GM23338 (cell line): Measurements from ENCODE around the gene SFXN1. TPM values are rescaled to one million over a fixed set of nuclear protein-coding genes. Genes with fewer than 3 reads are reported as not detected.

Experiments used
- ATAC-seq: fragments of 200-7000 bp; cut with Tn5 transposase; 3 replicates; pipeline ENCODE4 v1.9.1; 2020
- DNase-seq: peaks from one replicate; pipeline ENCODE4 v3.0.0-alpha.2; 2015; ENCODE audit warnings: low spot score
- H2AFZ ChIP-seq: fragments of 200-600 bp; sonication (generic); 2 replicates; pipeline ENCODE4 v1.8.0; 2016; ENCODE audit warnings: antibody characterized with exemption, mild to moderate bottlenecking, moderate library complexity
- H3F3A ChIP-seq: fragments of 200-600 bp; sonication (generic); replicated peaks from 2 replicates; pipeline ENCODE4 v1.8.0; 2017; ENCODE audit warnings: antibody characterized with exemption, mixed run types, low read depth
- H3K27ac ChIP-seq: fragments of 200-600 bp; sonication (generic); 2 replicates; pipeline ENCODE4 v1.6.1; 2016; ENCODE audit warnings: low read depth
- H3K27me3 ChIP-seq: fragments of 200-600 bp; sonication (generic); 2 replicates; pipeline ENCODE4 v1.8.0; 2016; ENCODE audit warnings: mild to moderate bottlenecking, mixed run types, moderate library complexity; ENCODE audit not compliant: insufficient read depth
- H3K36me3 ChIP-seq: fragments of 200-600 bp; sonication (generic); 2 replicates; pipeline ENCODE4 v1.8.0; 2016; ENCODE audit warnings: mild to moderate bottlenecking; ENCODE audit not compliant: insufficient read depth
- H3K4me1 ChIP-seq: fragments of 200-600 bp; sonication (generic); 2 replicates; pipeline ENCODE4 v1.8.0; 2016; ENCODE audit warnings: mild to moderate bottlenecking, moderate library complexity; ENCODE audit not compliant: insufficient read depth
- H3K4me2 ChIP-seq: fragments of 200-600 bp; sonication (generic); 2 replicates; pipeline ENCODE4 v1.7.1; 2017; ENCODE audit warnings: mixed run types
- H3K4me3 ChIP-seq: fragments of 200-600 bp; sonication (generic); 2 replicates; pipeline ENCODE4 v1.6.1; 2016; ENCODE audit warnings: mixed run types
- H3K79me2 ChIP-seq: fragments of 200-600 bp; sonication (generic); replicated peaks from 2 replicates; pipeline ENCODE4 v1.8.0; 2017; ENCODE audit warnings: mild to moderate bottlenecking; ENCODE audit not compliant: insufficient read depth
- H3K9me2 ChIP-seq: fragments of 200-600 bp; sonication (generic); 2 replicates; pipeline ENCODE4 v1.8.0; 2017; ENCODE audit not compliant: insufficient read depth
- H4K20me1 ChIP-seq: fragments of 200-600 bp; sonication (generic); replicated peaks from 2 replicates; pipeline ENCODE4 v1.8.0; 2017; ENCODE audit warnings: mild to moderate bottlenecking; ENCODE audit not compliant: insufficient read depth
- H3K27ac Mint-ChIP-seq: 2 replicates; pipeline ENCODE4 v1.8.0; 2020; ENCODE audit warnings: inconsistent platforms, mild to moderate bottlenecking, moderate library complexity, mixed read lengths
- H3K27me3 Mint-ChIP-seq: 3 replicates; pipeline ENCODE4 v1.8.0; 2022; ENCODE audit warnings: low read depth, mild to moderate bottlenecking, moderate library complexity, mixed read lengths, inconsistent platforms; ENCODE audit not compliant: insufficient read depth, poor library complexity
- H3K36me3 Mint-ChIP-seq: 3 replicates; pipeline ENCODE4 v1.8.0; 2021; ENCODE audit warnings: low read depth, mild to moderate bottlenecking, inconsistent platforms, moderate library complexity, mixed read lengths
- H3K4me1 Mint-ChIP-seq: 3 replicates; pipeline ENCODE4 v1.8.0; 2020; ENCODE audit warnings: mild to moderate bottlenecking, inconsistent platforms, mixed read lengths
- H3K4me3 Mint-ChIP-seq: 3 replicates; pipeline ENCODE4 v1.8.0; 2021; ENCODE audit warnings: moderate library complexity, mild to moderate bottlenecking, inconsistent platforms, mixed read lengths
- H3K9me3 Mint-ChIP-seq: 3 replicates; pipeline ENCODE4 v1.8.0; 2020; ENCODE audit warnings: moderate library complexity, mild to moderate bottlenecking, inconsistent platforms, mixed read lengths
- CREB1 ChIP-seq: fragments of 250-450 bp; sonication (Bioruptor Pico); IDR thresholded peaks from 2 replicates; pipeline ENCODE4 v1.5.0; 2020; ENCODE audit warnings: low read depth, mild to moderate bottlenecking, moderate library complexity
- EZH2 ChIP-seq: fragments of 200-600 bp; sonication (generic); IDR thresholded peaks from one replicate; pipeline ENCODE4 v1.8.0; 2017; ENCODE audit warnings: antibody characterized with exemption, mild to moderate bottlenecking, low read depth; ENCODE audit not compliant: unreplicated experiment
- EZH2phosphoT487 ChIP-seq: fragments of 200-600 bp; sonication (generic); IDR thresholded peaks from one replicate; pipeline ENCODE4 v1.8.1; 2018; ENCODE audit warnings: antibody characterized with exemption; ENCODE audit not compliant: unreplicated experiment
- JUNB ChIP-seq: IDR thresholded peaks from one replicate; pipeline ENCODE4 v1.6.1; 2016; ENCODE audit warnings: antibody characterized with exemption; ENCODE audit not compliant: unreplicated experiment
- NANOG ChIP-seq: IDR thresholded peaks from 2 replicates; pipeline ENCODE4 v1.6.1; 2016; ENCODE audit warnings: antibody characterized with exemption, borderline replicate concordance
- POLR2AphosphoS5 ChIP-seq: IDR thresholded peaks from 2 replicates; pipeline ENCODE4 v1.6.1; 2016; ENCODE audit warnings: antibody characterized with exemption, low read depth
- STAT1 ChIP-seq: IDR thresholded peaks from one replicate; pipeline ENCODE4 v1.6.1; 2016; ENCODE audit warnings: antibody characterized with exemption; ENCODE audit not compliant: unreplicated experiment
- ZNF114 ChIP-seq: fragments of 250-450 bp; sonication (Bioruptor Pico); IDR thresholded peaks from 2 replicates; pipeline ENCODE4 v1.5.0; 2020; ENCODE audit warnings: mild to moderate bottlenecking, moderate library complexity
- ZNF331 ChIP-seq: fragments of 250-450 bp; sonication (Bioruptor Pico); IDR thresholded peaks from 2 replicates; pipeline ENCODE4 v1.5.0; 2020; ENCODE audit warnings: low read depth, mild to moderate bottlenecking, moderate library complexity
- polyA plus RNA-seq: library from polyadenylated mRNA; unstranded; fragments of >200 nt; fragmentation: Nextera tagmentation; extraction: Ambion mirVana; gene quantifications from 2 replicates; pipeline ENCODE4 v1.2.1, GENCODE V29; 2016
- total RNA-seq: library from RNA; depleted of rRNA; stranded (reverse); fragments of >200 nt; shearing (Covaris generic); gene quantifications from 2 replicates; pipeline ENCODE4 v1.2.3, GENCODE V29; 2014
- TF ChIP-seq, protein P1 (sequence below): fragments of 250-450 bp; sonication (Bioruptor Pico); IDR thresholded peaks from 2 replicates; pipeline ENCODE4 v1.5.0; 2020; ENCODE audit warnings: mild to moderate bottlenecking, moderate library complexity
- TF ChIP-seq, protein P2 (sequence below): IDR thresholded peaks from one replicate; pipeline ENCODE4 v1.6.1; 2018; ENCODE audit warnings: antibody characterized with exemption; ENCODE audit not compliant: unreplicated experiment
- TF ChIP-seq, protein P3 (sequence below), 2 experiments: fragments of 200-600 bp in 1 of 2; sonication (generic) in 1 of 2; conservative IDR thresholded peaks; 2 replicates each; pipeline versions ENCODE4 v1.5.1 to v1.6.1; 2016 to 2017; ENCODE audit warnings: antibody characterized with exemption in 2 of 2, low read depth in 2 of 2, mild to moderate bottlenecking in 2 of 2, moderate library complexity in 1 of 2
- TF ChIP-seq, protein P4 (sequence below): IDR thresholded peaks from 2 replicates; pipeline ENCODE4 v1.6.1; 2016; ENCODE audit warnings: antibody characterized with exemption

SFXN1 gene
- total and polyA plus RNA-seq, 2 experiments from 2014 or later, result 44.0 to 97.7 TPM

DNA sequence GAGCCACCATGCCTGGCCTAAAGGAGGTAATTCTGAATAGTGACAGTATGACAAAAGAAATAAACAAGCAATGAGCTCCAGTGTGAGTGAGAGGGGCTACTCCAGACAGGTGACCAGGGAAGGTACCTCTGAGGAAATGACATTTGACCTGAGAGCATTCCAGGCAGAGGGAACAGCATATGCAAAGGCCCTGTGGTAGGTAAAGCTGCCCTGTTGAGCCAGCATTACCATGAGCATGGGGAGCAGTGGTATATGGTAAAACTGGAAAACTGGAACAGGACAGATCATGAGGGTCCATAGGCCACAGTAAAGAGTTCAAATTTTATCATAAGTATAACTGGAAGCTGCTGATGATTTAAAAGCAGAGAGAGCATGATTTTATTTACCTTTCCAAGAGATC is 6.0 kb upstream of the SFXN1 start:
- H3K9me3 Mint-ChIP-seq, result no peaks in the 10 kb centered on the region; the same call in 2 of the 3 replicates
- H3K27ac Mint-ChIP-seq, result no peak overlapping the region
- no peaks in the 10 kb centered on the region for H3F3A ChIP-seq

More for the DNA sequence above, 6.0 kb upstream of the SFXN1 start:
- Histone ChIP-seq H2AFZ (no peak overlapping the region), H3K4me3 (no peak overlapping the region), H3K79me2 (no peaks in the 10 kb centered on the region), H3K27ac (no peak overlapping the region), H4K20me1 (no peaks in the 10 kb centered on the region), H3K27me3 (peaks cover 18% of the 10 kb centered on the region), H3K4me2 (no peak overlapping the region), H3K9me2 (no peaks in the 10 kb centered on the region), H3K36me3 (no peaks in the 10 kb centered on the region), H3K4me1 (no peaks in the 10 kb centered on the region)
- Mint-ChIP-seq H3K36me3 (no peaks in the 10 kb centered on the region), H3K27me3 (peaks cover 1% of the 10 kb centered on the region), H3K4me3 (no peak overlapping the region), H3K4me1 (peaks cover 2% of the 10 kb centered on the region)
- ATAC-seq, result no peak
- TF ChIP-seq, protein P1, sequence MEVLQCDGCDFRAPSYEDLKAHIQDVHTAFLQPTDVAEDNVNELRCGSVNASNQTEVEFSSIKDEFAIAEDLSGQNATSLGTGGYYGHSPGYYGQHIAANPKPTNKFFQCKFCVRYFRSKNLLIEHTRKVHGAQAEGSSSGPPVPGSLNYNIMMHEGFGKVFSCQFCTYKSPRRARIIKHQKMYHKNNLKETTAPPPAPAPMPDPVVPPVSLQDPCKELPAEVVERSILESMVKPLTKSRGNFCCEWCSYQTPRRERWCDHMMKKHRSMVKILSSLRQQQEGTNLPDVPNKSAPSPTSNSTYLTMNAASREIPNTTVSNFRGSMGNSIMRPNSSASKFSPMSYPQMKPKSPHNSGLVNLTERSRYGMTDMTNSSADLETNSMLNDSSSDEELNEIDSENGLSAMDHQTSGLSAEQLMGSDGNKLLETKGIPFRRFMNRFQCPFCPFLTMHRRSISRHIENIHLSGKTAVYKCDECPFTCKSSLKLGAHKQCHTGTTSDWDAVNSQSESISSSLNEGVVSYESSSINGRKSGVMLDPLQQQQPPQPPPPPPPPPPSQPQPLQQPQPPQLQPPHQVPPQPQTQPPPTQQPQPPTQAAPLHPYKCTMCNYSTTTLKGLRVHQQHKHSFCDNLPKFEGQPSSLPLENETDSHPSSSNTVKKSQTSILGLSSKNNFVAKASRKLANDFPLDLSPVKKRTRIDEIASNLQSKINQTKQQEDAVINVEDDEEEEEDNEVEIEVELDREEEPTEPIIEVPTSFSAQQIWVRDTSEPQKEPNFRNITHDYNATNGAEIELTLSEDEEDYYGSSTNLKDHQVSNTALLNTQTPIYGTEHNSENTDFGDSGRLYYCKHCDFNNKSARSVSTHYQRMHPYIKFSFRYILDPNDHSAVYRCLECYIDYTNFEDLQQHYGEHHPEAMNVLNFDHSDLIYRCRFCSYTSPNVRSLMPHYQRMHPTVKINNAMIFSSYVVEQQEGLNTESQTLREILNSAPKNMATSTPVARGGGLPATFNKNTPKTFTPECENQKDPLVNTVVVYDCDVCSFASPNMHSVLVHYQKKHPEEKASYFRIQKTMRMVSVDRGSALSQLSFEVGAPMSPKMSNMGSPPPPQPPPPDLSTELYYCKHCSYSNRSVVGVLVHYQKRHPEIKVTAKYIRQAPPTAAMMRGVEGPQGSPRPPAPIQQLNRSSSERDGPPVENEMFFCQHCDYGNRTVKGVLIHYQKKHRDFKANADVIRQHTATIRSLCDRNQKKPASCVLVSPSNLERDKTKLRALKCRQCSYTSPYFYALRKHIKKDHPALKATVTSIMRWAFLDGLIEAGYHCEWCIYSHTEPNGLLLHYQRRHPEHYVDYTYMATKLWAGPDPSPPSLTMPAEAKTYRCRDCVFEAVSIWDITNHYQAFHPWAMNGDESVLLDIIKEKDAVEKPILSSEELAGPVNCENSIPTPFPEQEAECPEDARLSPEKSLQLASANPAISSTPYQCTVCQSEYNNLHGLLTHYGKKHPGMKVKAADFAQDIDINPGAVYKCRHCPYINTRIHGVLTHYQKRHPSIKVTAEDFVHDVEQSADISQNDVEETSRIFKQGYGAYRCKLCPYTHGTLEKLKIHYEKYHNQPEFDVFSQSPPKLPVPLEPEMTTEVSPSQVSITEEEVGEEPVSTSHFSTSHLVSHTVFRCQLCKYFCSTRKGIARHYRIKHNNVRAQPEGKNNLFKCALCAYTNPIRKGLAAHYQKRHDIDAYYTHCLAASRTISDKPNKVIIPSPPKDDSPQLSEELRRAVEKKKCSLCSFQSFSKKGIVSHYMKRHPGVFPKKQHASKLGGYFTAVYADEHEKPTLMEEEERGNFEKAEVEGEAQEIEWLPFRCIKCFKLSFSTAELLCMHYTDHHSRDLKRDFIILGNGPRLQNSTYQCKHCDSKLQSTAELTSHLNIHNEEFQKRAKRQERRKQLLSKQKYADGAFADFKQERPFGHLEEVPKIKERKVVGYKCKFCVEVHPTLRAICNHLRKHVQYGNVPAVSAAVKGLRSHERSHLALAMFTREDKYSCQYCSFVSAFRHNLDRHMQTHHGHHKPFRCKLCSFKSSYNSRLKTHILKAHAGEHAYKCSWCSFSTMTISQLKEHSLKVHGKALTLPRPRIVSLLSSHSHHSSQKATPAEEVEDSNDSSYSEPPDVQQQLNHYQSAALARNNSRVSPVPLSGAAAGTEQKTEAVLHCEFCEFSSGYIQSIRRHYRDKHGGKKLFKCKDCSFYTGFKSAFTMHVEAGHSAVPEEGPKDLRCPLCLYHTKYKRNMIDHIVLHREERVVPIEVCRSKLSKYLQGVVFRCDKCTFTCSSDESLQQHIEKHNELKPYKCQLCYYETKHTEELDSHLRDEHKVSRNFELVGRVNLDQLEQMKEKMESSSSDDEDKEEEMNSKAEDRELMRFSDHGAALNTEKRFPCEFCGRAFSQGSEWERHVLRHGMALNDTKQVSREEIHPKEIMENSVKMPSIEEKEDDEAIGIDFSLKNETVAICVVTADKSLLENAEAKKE, result no peak
- no peak for TF ChIP-seq POLR2AphosphoS5
- no peak for TF ChIP-seq ZNF114 (CRISPR knock-in tag)
- no peak for TF ChIP-seq NANOG
- TF ChIP-seq, protein P2, sequence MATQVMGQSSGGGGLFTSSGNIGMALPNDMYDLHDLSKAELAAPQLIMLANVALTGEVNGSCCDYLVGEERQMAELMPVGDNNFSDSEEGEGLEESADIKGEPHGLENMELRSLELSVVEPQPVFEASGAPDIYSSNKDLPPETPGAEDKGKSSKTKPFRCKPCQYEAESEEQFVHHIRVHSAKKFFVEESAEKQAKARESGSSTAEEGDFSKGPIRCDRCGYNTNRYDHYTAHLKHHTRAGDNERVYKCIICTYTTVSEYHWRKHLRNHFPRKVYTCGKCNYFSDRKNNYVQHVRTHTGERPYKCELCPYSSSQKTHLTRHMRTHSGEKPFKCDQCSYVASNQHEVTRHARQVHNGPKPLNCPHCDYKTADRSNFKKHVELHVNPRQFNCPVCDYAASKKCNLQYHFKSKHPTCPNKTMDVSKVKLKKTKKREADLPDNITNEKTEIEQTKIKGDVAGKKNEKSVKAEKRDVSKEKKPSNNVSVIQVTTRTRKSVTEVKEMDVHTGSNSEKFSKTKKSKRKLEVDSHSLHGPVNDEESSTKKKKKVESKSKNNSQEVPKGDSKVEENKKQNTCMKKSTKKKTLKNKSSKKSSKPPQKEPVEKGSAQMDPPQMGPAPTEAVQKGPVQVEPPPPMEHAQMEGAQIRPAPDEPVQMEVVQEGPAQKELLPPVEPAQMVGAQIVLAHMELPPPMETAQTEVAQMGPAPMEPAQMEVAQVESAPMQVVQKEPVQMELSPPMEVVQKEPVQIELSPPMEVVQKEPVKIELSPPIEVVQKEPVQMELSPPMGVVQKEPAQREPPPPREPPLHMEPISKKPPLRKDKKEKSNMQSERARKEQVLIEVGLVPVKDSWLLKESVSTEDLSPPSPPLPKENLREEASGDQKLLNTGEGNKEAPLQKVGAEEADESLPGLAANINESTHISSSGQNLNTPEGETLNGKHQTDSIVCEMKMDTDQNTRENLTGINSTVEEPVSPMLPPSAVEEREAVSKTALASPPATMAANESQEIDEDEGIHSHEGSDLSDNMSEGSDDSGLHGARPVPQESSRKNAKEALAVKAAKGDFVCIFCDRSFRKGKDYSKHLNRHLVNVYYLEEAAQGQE, result no peak
- no peak for TF ChIP-seq STAT1
- no peak for TF ChIP-seq JUNB
- no peak for TF ChIP-seq EZH2
- TF ChIP-seq CREB1 (CRISPR knock-in tag), result no peak
- TF ChIP-seq, protein P3, sequence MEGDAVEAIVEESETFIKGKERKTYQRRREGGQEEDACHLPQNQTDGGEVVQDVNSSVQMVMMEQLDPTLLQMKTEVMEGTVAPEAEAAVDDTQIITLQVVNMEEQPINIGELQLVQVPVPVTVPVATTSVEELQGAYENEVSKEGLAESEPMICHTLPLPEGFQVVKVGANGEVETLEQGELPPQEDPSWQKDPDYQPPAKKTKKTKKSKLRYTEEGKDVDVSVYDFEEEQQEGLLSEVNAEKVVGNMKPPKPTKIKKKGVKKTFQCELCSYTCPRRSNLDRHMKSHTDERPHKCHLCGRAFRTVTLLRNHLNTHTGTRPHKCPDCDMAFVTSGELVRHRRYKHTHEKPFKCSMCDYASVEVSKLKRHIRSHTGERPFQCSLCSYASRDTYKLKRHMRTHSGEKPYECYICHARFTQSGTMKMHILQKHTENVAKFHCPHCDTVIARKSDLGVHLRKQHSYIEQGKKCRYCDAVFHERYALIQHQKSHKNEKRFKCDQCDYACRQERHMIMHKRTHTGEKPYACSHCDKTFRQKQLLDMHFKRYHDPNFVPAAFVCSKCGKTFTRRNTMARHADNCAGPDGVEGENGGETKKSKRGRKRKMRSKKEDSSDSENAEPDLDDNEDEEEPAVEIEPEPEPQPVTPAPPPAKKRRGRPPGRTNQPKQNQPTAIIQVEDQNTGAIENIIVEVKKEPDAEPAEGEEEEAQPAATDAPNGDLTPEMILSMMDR (conservative IDR thresholded peaks at IDR 0.05; ENCODE audit: low read depth in 2 of 2), result no peak
- TF ChIP-seq EZH2phosphoT487, result no peak
- TF ChIP-seq, protein P4, sequence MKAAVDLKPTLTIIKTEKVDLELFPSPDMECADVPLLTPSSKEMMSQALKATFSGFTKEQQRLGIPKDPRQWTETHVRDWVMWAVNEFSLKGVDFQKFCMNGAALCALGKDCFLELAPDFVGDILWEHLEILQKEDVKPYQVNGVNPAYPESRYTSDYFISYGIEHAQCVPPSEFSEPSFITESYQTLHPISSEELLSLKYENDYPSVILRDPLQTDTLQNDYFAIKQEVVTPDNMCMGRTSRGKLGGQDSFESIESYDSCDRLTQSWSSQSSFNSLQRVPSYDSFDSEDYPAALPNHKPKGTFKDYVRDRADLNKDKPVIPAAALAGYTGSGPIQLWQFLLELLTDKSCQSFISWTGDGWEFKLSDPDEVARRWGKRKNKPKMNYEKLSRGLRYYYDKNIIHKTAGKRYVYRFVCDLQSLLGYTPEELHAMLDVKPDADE, result no peak
- TF ChIP-seq ZNF331 (CRISPR knock-in tag), result no peak
- no peak for DNase-seq
